Activated B cell treated with CpG ODN at 0.5 μM for 24 hours (primary cell): ENCODE measurements around the gene MROH8. TPM values are rescaled to one million over a fixed set of nuclear protein-coding genes. Genes with fewer than 3 reads are reported as not detected.

Source experiments
- ATAC-seq: fragments of 200-7000 bp; cut with Tn5 transposase; one replicate; pipeline ENCODE4 v1.10.0; 2021; ENCODE audit warnings: low read depth, mild to moderate bottlenecking, moderate library complexity
- CTCF ChIA-PET: fragments of 350-600 bp; sonication (Branson Sonifier 250); formaldehyde crosslinking; loops from one replicate; lab custom pipeline; 2021; ENCODE audit warnings: antibody characterized with exemption; lab: Charles Lee
- POLR2A ChIA-PET: fragments of 350-600 bp; sonication (Branson Sonifier 250); formaldehyde crosslinking; loops from one replicate; lab custom pipeline; 2021; ENCODE audit warnings: antibody characterized with exemption; lab: Charles Lee
- DNase-seq: peaks from one replicate; pipeline ENCODE4 v3.0.0; 2022
- H3K27ac Mint-ChIP-seq: one replicate; pipeline ENCODE4 v1.8.0; 2020; ENCODE audit warnings: mixed read lengths
- H3K27me3 Mint-ChIP-seq: one replicate; pipeline ENCODE4 v1.8.0; 2021; ENCODE audit warnings: mixed read lengths
- H3K36me3 Mint-ChIP-seq: one replicate; pipeline ENCODE4 v1.8.0; 2021; ENCODE audit warnings: low read depth, mixed read lengths
- H3K4me1 Mint-ChIP-seq: one replicate; pipeline ENCODE4 v1.8.0; 2021; ENCODE audit warnings: mixed read lengths
- H3K4me3 Mint-ChIP-seq: one replicate; pipeline ENCODE4 v1.8.0; 2020; ENCODE audit warnings: mild to moderate bottlenecking, mixed read lengths
- H3K9me3 Mint-ChIP-seq: one replicate; pipeline ENCODE4 v1.8.0; 2020; ENCODE audit warnings: mixed read lengths
- CTCF ChIP-seq: fragments of 200-600 bp; IDR thresholded peaks from one replicate; pipeline ENCODE4 v1.8.0; 2022; ENCODE audit warnings: antibody characterized with exemption, mild to moderate bottlenecking
- intact Hi-C: fragments of 100-400 bp; cut with micrococcal nuclease; formaldehyde crosslinking; loops from one replicate; pipeline ENCODE4 v1.15.1; 2024
- total RNA-seq: library from RNA; stranded (reverse); gene quantifications from 2 replicates; pipeline ENCODE4 v1.2.3, GENCODE V29; 2022

The MROH8 gene
- total RNA-seq, 1 donor from 2014 or later = 5.9 TPM

- Mint-ChIP-seq H3K4me1 (peaks cover 45% of the 10 kb centered on the region), H3K36me3 (peaks cover 74% of the 10 kb centered on the region), H3K4me3 (peak overlapping the region; percentile 13), H3K27ac (peak overlapping the region; percentile 33), H3K9me3 (no peaks in the 10 kb centered on the region), H3K27me3 (no peaks in the 10 kb centered on the region)
- DNase-seq (no peak), ATAC-seq (peak; percentile 15)
- intact Hi-C loops = loop anchor here (5.0 kb wide), 1 partner anchor 803 kb away; no protein-coding TSS in a partner anchor
- POLR2A ChIA-PET = interaction anchor here (0.7 to 5.1 kb wide), 2 partner anchors 11 to 58 kb away, joined by 3 to 29 read pairs; partner anchors contain the start of genes MROH8 and RPN2
- no peak for TF ChIP-seq CTCF
- CTCF ChIA-PET = interaction anchor here (0.7 to 5.9 kb wide), 8 partner anchors 10 to 345 kb away, joined by 4 to 48 read pairs (median 4); partner anchors contain the start of genes MROH8 and RPN2
Measured at GRCh38 chr20:37189416-37190016, 10.2 kb upstream of the MROH8 start.

GRCh38 chr20:37188787-37189186 is 9.4 kb upstream of the MROH8 start:
- ATAC-seq (no peak), DNase-seq (no peak)
- Mint-ChIP-seq H3K9me3 (no peaks in the 10 kb centered on the region), H3K36me3 (peaks cover 75% of the 10 kb centered on the region), H3K4me3 (no peak overlapping the region), H3K4me1 (peaks cover 45% of the 10 kb centered on the region), H3K27me3 (no peaks in the 10 kb centered on the region), H3K27ac (no peak overlapping the region)
- CTCF ChIA-PET = interaction anchor here (1.5 to 5.9 kb wide), 5 partner anchors 11 to 345 kb away, joined by 4 to 48 read pairs (median 11); partner anchors contain the start of genes MROH8 and RPN2
- intact Hi-C loops = no loop called here
- POLR2A ChIA-PET = interaction anchor here (0.7 to 5.1 kb wide), 2 partner anchors 10 to 511 kb away, joined by 3 to 29 read pairs; partner anchors contain the start of genes MROH8 and RPN2
- no peak for TF ChIP-seq CTCF

GRCh38 chr20:37185686-37186085 is 6.3 kb upstream of the MROH8 start:
- intact Hi-C loops = no loop called here
- CTCF ChIA-PET = no interaction called here
- Mint-ChIP-seq H3K36me3 (peaks cover 70% of the 10 kb centered on the region), H3K27ac (peak overlapping the region; percentile 7), H3K4me3 (no peak overlapping the region), H3K4me1 (peaks cover 53% of the 10 kb centered on the region), H3K9me3 (no peaks in the 10 kb centered on the region), H3K27me3 (no peaks in the 10 kb centered on the region)
- no peak for ATAC-seq
- POLR2A ChIA-PET = no interaction called here
- DNase-seq = no peak
- TF ChIP-seq CTCF = no peak

- H3K27me3 Mint-ChIP-seq = no peaks in the 10 kb centered on the region
- ATAC-seq = no peak
Measured at GRCh38 chr20:37179683-37180524, 556 bp upstream of the MROH8 start.

More at GRCh38 chr20:37179683-37180524, 556 bp upstream of the MROH8 start:
- H3K9me3 Mint-ChIP-seq = no peaks in the 10 kb centered on the region
- peaks cover 48% of the 10 kb centered on the region for H3K4me1 Mint-ChIP-seq
- peaks cover 36% of the 10 kb centered on the region for H3K36me3 Mint-ChIP-seq
- peak overlapping the region; percentile 99 for H3K27ac Mint-ChIP-seq
- no peak for DNase-seq
- peak overlapping the region; percentile 98 for H3K4me3 Mint-ChIP-seq
- POLR2A ChIA-PET = interaction anchor here (0.6 to 2.6 kb wide), 18 partner anchors 11 to 1626 kb away, joined by 3 to 31 read pairs (median 8); partner anchors contain the start of genes AAR2, BLCAP, MANBAL and PPP1R16B
- intact Hi-C loops = loop anchor here (1.0 to 2.0 kb wide), 6 partner anchors 15 to 1407 kb away; partner anchors contain the start of genes MANBAL and PHF20
- TF ChIP-seq CTCF = no peak
- CTCF ChIA-PET = interaction anchor here (0.9 to 4.0 kb wide), 2 partner anchors 11 to 18 kb away, joined by 3 to 48 read pairs; no protein-coding TSS in a partner anchor
